GM23248 (cell line): ENCODE results near the gene DERA.

Experiments
- EZH2 ChIP-seq: fragments of 200-600 bp; sonication (generic); IDR thresholded peaks from 2 replicates; pipeline ENCODE4 v1.6.1; 2018; ENCODE audit warnings: antibody characterized with exemption, mild to moderate bottlenecking; ENCODE audit not compliant: insufficient read depth, poor library complexity, severe bottlenecking
- EZH2phosphoT487 ChIP-seq: fragments of 200-600 bp; sonication (generic); IDR thresholded peaks from 2 replicates; pipeline ENCODE4 v1.6.1; 2018; ENCODE audit warnings: antibody characterized with exemption, moderate library complexity, mild to moderate bottlenecking, low read depth; ENCODE audit not compliant: insufficient read depth

DNA sequence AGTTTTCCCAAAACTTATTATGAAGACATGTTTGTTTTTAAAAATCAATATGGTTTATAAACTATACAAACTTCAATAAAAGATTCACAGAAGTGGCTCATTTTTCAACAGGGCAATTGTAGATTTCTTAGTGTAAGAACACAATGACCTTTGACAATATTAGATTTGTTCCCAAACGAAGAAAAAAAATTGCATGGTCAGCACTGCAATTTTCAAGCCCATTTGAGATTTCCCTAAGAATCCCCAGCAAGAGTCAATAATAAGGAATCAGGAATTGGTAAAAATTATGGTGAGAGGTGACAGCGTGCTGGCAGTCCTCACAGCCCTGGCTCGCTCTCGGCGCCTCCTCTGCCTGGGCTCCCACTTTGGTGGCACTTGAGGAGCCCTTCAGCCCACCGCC, 145.8 kb downstream of the DERA start:
- no peak for TF ChIP-seq EZH2
- no peak for TF ChIP-seq EZH2phosphoT487
